Measurements from ENCODE around the gene HHIPL1.

DNA sequence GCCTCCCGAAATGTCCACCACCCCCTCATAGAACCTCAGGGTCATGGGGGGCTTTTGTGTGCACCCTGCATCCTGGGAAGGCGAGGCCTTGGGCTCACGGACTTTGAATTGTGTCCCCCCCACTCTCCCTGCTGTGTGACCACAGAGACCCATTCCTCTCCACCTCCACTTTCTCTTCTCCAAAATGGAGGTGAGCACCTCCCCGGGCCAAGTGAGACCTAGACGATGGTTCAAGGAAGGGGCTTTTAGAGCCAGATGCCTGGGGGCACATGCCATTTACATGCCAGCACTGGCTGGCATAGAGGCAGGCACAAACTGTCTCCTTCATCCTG is 72.7 kb downstream of the HHIPL1 start:
- TF ChIP-seq, protein P1, sequence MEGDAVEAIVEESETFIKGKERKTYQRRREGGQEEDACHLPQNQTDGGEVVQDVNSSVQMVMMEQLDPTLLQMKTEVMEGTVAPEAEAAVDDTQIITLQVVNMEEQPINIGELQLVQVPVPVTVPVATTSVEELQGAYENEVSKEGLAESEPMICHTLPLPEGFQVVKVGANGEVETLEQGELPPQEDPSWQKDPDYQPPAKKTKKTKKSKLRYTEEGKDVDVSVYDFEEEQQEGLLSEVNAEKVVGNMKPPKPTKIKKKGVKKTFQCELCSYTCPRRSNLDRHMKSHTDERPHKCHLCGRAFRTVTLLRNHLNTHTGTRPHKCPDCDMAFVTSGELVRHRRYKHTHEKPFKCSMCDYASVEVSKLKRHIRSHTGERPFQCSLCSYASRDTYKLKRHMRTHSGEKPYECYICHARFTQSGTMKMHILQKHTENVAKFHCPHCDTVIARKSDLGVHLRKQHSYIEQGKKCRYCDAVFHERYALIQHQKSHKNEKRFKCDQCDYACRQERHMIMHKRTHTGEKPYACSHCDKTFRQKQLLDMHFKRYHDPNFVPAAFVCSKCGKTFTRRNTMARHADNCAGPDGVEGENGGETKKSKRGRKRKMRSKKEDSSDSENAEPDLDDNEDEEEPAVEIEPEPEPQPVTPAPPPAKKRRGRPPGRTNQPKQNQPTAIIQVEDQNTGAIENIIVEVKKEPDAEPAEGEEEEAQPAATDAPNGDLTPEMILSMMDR (IDR thresholded peaks at IDR 0.05; ENCODE audit: low read depth, low read length, poor library complexity, severe bottlenecking) = no peak
- no peak for TF ChIP-seq EZH2phosphoT487 (IDR thresholded peaks at IDR 0.05; ENCODE audit: borderline replicate concordance, low read length)

Data from DOHH2 (cell line).